HepG2 (cell line): Measurements from ENCODE around the gene DQX1. TPM values are rescaled to one million over a fixed set of nuclear protein-coding genes. Genes with fewer than 3 reads are reported as not detected.

Source experiments
- AGO2 ChIP-seq: fragments of 200-400 bp; formaldehyde crosslinking; optimal IDR thresholded peaks from 2 replicates; pipeline ENCODE3; 2017; ENCODE audit warnings: mild to moderate bottlenecking, low read depth, low read length, moderate library complexity
- FOXA1 ChIP-seq, 2 experiments: fragments of 450-650 bp in 1 of 2; sonication (generic) in 1 of 2; formaldehyde crosslinking in 1 of 2; IDR thresholded peaks; 2 replicates each; pipeline versions ENCODE4 v1.4.0 to v1.6.1; 2016 to 2020; ENCODE audit warnings: missing genetic modification reagents in 1 of 2
- IRF2 ChIP-seq: IDR thresholded peaks from 2 replicates; pipeline ENCODE4 v1.6.1; 2018; ENCODE audit warnings: missing genetic modification reagents, missing compliant biosample characterization
- KAT7 ChIP-seq: IDR thresholded peaks from 2 replicates; pipeline ENCODE4 v1.6.1; 2018; ENCODE audit warnings: borderline replicate concordance, missing compliant biosample characterization
- NCOA2 ChIP-seq: sonication (generic); formaldehyde crosslinking; IDR thresholded peaks from 2 replicates; pipeline ENCODE4 v1.8.0; 2022; ENCODE audit warnings: inconsistent platforms
- PLRG1 ChIP-seq: fragments of 450-650 bp; conservative IDR thresholded peaks from 2 replicates; pipeline ENCODE4 v1.6.1; 2016
- RBFOX2 ChIP-seq: fragments of 200-400 bp; formaldehyde crosslinking; IDR thresholded peaks from 2 replicates; pipeline ENCODE4 v1.6.1; 2017; ENCODE audit warnings: low read depth, mild to moderate bottlenecking, low read length
- RNF2 ChIP-seq: fragments of 450-650 bp; conservative IDR thresholded peaks from 2 replicates; pipeline ENCODE4 v1.6.1; 2016; ENCODE audit warnings: low read depth
- TARDBP ChIP-seq: sonication (generic); formaldehyde crosslinking; IDR thresholded peaks from 2 replicates; pipeline ENCODE4 v1.8.0; 2022; ENCODE audit warnings: mild to moderate bottlenecking, missing genetic modification reagents
- ZBTB1 ChIP-seq: sonication (generic); formaldehyde crosslinking; IDR thresholded peaks from 2 replicates; pipeline ENCODE4 v1.4.0; 2020; ENCODE audit warnings: missing genetic modification reagents, borderline replicate concordance
- ZMAT3 ChIP-seq: sonication (generic); formaldehyde crosslinking; conservative IDR thresholded peaks from 2 replicates; pipeline ENCODE4 v1.7.0; 2021; ENCODE audit warnings: missing genetic modification reagents
- ZNF235 ChIP-seq: sonication (generic); formaldehyde crosslinking; IDR thresholded peaks from 2 replicates; pipeline ENCODE4 v1.8.1; 2023; ENCODE audit warnings: mild to moderate bottlenecking, missing genetic modification reagents, borderline replicate concordance
- ZNF256 ChIP-seq: sonication (generic); formaldehyde crosslinking; conservative IDR thresholded peaks from 2 replicates; pipeline ENCODE4 v1.4.0; 2020; ENCODE audit warnings: missing genetic modification reagents
- ZNF33B ChIP-seq: sonication (generic); formaldehyde crosslinking; IDR thresholded peaks from 2 replicates; pipeline ENCODE4 v1.5.1; 2020; ENCODE audit warnings: mild to moderate bottlenecking, missing genetic modification reagents
- polyA plus RNA-seq, 8 experiments: library from polyadenylated mRNA; depleted of rRNA in 3 of 8; stranded (reverse) in 7 of 8; unstranded in 1 of 8; fragments of >200 nt; fragmentation: Illumina TruSeq in 4 of 8; extraction: Trizol in 4 of 8; gene quantifications; 2 replicates each; pipeline versions ENCODE4 v1.2.1 to v1.2.3, GENCODE V29; 2011 to 2016; ENCODE audit warnings: low read depth in 4 of 8, missing spikeins in 1 of 8, mixed read lengths in 1 of 8; ENCODE audit not compliant: insufficient read depth in 1 of 8
- total RNA-seq, 5 experiments: library from RNA; depleted of rRNA; stranded (reverse); fragments of >200 nt; fragmentation: Illumina TruSeq; extraction: Trizol; gene quantifications; 2 replicates each; pipeline ENCODE4 v1.2.3, GENCODE V29; 2016; ENCODE audit warnings: low read depth in 1 of 5
- TF ChIP-seq, protein P1 (sequence below): sonication (generic); formaldehyde crosslinking; IDR thresholded peaks from 2 replicates; pipeline ENCODE4 v1.4.0; 2020; ENCODE audit warnings: missing genetic modification reagents
- TF ChIP-seq, protein P2 (sequence below): sonication (generic); formaldehyde crosslinking; IDR thresholded peaks from 2 replicates; pipeline ENCODE4 v1.4.0; 2020; ENCODE audit warnings: mild to moderate bottlenecking, low read depth, missing genetic modification reagents
- TF ChIP-seq, protein P3 (sequence below), 2 experiments: sonication (generic) in 1 of 2; formaldehyde crosslinking in 1 of 2; IDR thresholded peaks; 2 replicates each; pipeline versions ENCODE4 v1.5.1 to v1.6.1; 2011 to 2020; ENCODE audit warnings: borderline replicate concordance in 1 of 2, low read depth in 1 of 2, low read length in 1 of 2, mild to moderate bottlenecking in 1 of 2, missing genetic modification reagents in 1 of 2, moderate library complexity in 1 of 2
- TF ChIP-seq, protein P4 (sequence below): sonication (generic); formaldehyde crosslinking; IDR thresholded peaks from 2 replicates; pipeline ENCODE4 v1.5.0; 2020; ENCODE audit warnings: missing genetic modification reagents

The DQX1 gene
- total and polyA plus RNA-seq, 2 of the 13 experiments (the other 11 are each of a cell fraction or from before 2014, with no cell fraction given), result 27.6 to 89.8 TPM

DNA sequence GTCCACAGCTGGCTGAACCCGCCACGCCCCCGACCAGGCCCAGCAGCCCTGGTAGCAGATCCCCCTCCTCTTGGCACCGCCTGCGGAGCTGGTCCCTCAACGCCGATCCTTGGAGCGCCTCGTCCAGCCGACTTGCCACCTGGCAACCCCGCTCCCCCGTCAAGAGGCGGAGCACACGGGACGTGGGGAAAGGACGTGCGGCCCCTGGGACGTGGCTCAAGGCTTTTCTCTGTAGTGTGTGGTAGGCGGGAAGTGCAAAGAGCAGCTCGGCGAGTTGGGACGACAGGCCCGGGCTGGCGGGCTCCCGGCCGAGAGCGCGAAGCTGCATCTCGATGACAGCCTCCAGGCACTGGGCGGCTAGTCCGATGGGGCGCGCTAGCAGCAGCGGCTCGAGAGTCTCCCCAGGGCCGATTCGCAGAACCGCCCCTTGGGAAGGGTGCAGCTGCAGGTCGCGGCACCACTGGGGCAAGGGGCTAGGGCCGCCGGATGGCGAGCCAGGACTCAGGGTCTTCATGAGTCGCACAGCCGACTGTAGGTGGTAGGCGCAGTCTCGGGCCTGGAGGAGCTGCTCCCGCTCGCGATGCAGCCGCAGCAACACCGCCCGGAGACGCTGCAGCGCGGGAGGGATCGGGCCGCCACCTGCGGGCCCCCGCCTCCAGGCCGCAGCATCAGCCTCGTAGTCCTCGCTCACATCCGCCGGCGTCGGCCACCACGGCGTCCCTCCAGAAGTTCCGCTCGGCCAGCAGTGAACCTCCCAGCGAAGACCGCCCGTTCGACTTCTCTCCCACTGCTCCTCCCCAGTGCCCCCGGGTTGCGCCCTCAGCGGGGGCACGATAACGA lies 43.9 kb downstream of the DQX1 start (continued):
- TF ChIP-seq, protein P1, sequence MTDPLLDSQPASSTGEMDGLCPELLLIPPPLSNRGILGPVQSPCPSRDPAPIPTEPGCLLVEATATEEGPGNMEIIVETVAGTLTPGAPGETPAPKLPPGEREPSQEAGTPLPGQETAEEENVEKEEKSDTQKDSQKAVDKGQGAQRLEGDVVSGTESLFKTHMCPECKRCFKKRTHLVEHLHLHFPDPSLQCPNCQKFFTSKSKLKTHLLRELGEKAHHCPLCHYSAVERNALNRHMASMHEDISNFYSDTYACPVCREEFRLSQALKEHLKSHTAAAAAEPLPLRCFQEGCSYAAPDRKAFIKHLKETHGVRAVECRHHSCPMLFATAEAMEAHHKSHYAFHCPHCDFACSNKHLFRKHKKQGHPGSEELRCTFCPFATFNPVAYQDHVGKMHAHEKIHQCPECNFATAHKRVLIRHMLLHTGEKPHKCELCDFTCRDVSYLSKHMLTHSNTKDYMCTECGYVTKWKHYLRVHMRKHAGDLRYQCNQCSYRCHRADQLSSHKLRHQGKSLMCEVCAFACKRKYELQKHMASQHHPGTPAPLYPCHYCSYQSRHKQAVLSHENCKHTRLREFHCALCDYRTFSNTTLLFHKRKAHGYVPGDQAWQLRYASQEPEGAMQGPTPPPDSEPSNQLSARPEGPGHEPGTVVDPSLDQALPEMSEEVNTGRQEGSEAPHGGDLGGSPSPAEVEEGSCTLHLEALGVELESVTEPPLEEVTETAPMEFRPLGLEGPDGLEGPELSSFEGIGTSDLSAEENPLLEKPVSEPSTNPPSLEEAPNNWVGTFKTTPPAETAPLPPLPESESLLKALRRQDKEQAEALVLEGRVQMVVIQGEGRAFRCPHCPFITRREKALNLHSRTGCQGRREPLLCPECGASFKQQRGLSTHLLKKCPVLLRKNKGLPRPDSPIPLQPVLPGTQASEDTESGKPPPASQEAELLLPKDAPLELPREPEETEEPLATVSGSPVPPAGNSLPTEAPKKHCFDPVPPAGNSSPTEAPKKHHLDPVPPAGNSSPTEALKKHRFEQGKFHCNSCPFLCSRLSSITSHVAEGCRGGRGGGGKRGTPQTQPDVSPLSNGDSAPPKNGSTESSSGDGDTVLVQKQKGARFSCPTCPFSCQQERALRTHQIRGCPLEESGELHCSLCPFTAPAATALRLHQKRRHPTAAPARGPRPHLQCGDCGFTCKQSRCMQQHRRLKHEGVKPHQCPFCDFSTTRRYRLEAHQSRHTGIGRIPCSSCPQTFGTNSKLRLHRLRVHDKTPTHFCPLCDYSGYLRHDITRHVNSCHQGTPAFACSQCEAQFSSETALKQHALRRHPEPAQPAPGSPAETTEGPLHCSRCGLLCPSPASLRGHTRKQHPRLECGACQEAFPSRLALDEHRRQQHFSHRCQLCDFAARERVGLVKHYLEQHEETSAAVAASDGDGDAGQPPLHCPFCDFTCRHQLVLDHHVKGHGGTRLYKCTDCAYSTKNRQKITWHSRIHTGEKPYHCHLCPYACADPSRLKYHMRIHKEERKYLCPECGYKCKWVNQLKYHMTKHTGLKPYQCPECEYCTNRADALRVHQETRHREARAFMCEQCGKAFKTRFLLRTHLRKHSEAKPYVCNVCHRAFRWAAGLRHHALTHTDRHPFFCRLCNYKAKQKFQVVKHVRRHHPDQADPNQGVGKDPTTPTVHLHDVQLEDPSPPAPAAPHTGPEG (CRISPR knock-in tag), result peak; percentile 85
- TF ChIP-seq ZNF256, result peak; percentile 75; the same call in 1 of the 2 replicates
- TF ChIP-seq, protein P2, sequence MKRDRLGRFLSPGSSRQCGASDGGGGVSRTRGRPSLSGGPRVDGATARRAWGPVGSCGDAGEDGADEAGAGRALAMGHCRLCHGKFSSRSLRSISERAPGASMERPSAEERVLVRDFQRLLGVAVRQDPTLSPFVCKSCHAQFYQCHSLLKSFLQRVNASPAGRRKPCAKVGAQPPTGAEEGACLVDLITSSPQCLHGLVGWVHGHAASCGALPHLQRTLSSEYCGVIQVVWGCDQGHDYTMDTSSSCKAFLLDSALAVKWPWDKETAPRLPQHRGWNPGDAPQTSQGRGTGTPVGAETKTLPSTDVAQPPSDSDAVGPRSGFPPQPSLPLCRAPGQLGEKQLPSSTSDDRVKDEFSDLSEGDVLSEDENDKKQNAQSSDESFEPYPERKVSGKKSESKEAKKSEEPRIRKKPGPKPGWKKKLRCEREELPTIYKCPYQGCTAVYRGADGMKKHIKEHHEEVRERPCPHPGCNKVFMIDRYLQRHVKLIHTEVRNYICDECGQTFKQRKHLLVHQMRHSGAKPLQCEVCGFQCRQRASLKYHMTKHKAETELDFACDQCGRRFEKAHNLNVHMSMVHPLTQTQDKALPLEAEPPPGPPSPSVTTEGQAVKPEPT, result peak; percentile 68; the same call in 1 of the 2 replicates
- no peak; the same call in none of the 2 replicates for TF ChIP-seq KAT7 (CRISPR knock-in tag)
- 0 out of 2 replicates have a peak, but pooled peaks have one; percentile 43 for TF ChIP-seq RNF2
- TF ChIP-seq AGO2, result peak; percentile 94
- 0 out of 2 replicates have a peak, but pooled peaks have one; percentile 7 for TF ChIP-seq ZBTB1 (CRISPR knock-in tag)
- TF ChIP-seq IRF2 (CRISPR knock-in tag), result no peak; the same call in 1 of the 2 replicates
- no peak for TF ChIP-seq NCOA2 (CRISPR knock-in tag)
- TF ChIP-seq, protein P3, sequence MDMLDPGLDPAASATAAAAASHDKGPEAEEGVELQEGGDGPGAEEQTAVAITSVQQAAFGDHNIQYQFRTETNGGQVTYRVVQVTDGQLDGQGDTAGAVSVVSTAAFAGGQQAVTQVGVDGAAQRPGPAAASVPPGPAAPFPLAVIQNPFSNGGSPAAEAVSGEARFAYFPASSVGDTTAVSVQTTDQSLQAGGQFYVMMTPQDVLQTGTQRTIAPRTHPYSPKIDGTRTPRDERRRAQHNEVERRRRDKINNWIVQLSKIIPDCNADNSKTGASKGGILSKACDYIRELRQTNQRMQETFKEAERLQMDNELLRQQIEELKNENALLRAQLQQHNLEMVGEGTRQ (IDR thresholded peaks at IDR 0.05; ENCODE audit: low read depth, low read length), result no peak
- TF ChIP-seq, protein P3 (CRISPR knock-in tag; IDR thresholded peaks at IDR 0.05; ENCODE audit: borderline replicate concordance), result no peak
- peak; percentile 96 for TF ChIP-seq ZNF235
- TF ChIP-seq, protein P4, sequence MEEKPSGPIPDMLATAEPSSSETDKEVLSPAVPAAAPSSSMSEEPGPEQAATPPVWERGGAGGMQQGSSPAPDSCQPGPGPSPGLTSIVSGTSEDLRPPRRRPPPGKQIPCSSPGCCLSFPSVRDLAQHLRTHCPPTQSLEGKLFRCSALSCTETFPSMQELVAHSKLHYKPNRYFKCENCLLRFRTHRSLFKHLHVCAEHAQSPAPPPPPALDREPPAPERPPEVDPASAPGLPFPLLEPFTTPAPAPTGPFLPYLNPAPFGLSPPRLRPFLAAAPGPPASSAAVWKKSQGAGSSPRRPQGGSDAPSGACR (CRISPR knock-in tag), result peak; percentile 99
- TF ChIP-seq FOXA1 (IDR thresholded peaks at IDR 0.05), result no peak
- no peak; the same call in 1 of the 2 replicates for TF ChIP-seq FOXA1 (CRISPR knock-in tag; IDR thresholded peaks at IDR 0.05)
- TF ChIP-seq ZMAT3 (CRISPR knock-in tag), result peak; percentile 55; the same call in 1 of the 2 replicates
- peak; percentile 71; the same call in 1 of the 2 replicates for TF ChIP-seq ZNF33B (CRISPR knock-in tag)
- peak; percentile 93 for TF ChIP-seq RBFOX2
- no peak for TF ChIP-seq PLRG1
- TF ChIP-seq TARDBP (CRISPR knock-in tag), result 0 out of 2 replicates have a peak, but pooled peaks have one; percentile 14
